Fibroblast of skin of left biceps (primary cell): Measurements from ENCODE around the gene DAB2.
A peak's percentile ranks its signal among the peaks of the same experiment; 100 is the strongest.

Experiments used
- DNase-seq, 2 experiments: peaks; one replicate each; pipeline ENCODE4 v3.0.0-alpha.2; 2013; ENCODE audit warnings: low read depth in 2 of 2

Gene DAB2

GRCh38 chr5:39424736-39425637 lies at the start of gene DAB2:
Gene DAB2 (minus strand): TSS chr5:39424980. CDS start chr5:39394320, 30,660 bp downstream.
- peak; percentile 97 to 98 for DNase-seq

- peak; percentile 65 to 71 for DNase-seq
Measured at GRCh38 chr5:39473156-39473775, 48.5 kb upstream of the DAB2 start.

- no peak for DNase-seq
Measured at GRCh38 chr5:39471836-39472508, 47.2 kb upstream of the DAB2 start.

- no peak for DNase-seq
Measured at GRCh38 chr5:39470811-39471210, 46.0 kb upstream of the DAB2 start.

GRCh38 chr5:39469777-39470415 lies 45.1 kb upstream of the DAB2 start:
- no peak for DNase-seq

GRCh38 chr5:39469176-39469575 lies 44.4 kb upstream of the DAB2 start:
- DNase-seq: no peak

- DNase-seq: no peak
Measured at GRCh38 chr5:39466846-39467245, 42.1 kb upstream of the DAB2 start.

GRCh38 chr5:39465843-39466242 lies 41.1 kb upstream of the DAB2 start:
- no peak for DNase-seq

- no peak for DNase-seq
Measured at GRCh38 chr5:39465097-39465496, 40.3 kb upstream of the DAB2 start.

- DNase-seq: peak in 1 of 2 experiments; percentile 47
Measured at GRCh38 chr5:39464088-39464487, 39.3 kb upstream of the DAB2 start.

GRCh38 chr5:39462211-39462610 lies 37.4 kb upstream of the DAB2 start:
- DNase-seq: no peak

GRCh38 chr5:39461007-39461682 lies 36.4 kb upstream of the DAB2 start:
- no peak for DNase-seq

- DNase-seq: no peak
Measured at GRCh38 chr5:39459907-39460306, 35.1 kb upstream of the DAB2 start.

GRCh38 chr5:39459071-39459470 lies 34.3 kb upstream of the DAB2 start:
- peak; percentile 74 to 79 for DNase-seq

GRCh38 chr5:39455645-39456044 lies 30.9 kb upstream of the DAB2 start:
- DNase-seq: no peak

- DNase-seq: no peak
Measured at GRCh38 chr5:39453606-39454005, 28.8 kb upstream of the DAB2 start.

- DNase-seq: peak; percentile 68 to 73
Measured at GRCh38 chr5:39452846-39453245, 28.1 kb upstream of the DAB2 start.

GRCh38 chr5:39451276-39451941 lies 26.6 kb upstream of the DAB2 start:
- no peak for DNase-seq

GRCh38 chr5:39450487-39450886 lies 25.7 kb upstream of the DAB2 start:
- no peak for DNase-seq

GRCh38 chr5:39449591-39449990 lies 24.8 kb upstream of the DAB2 start:
- DNase-seq: no peak
